Measurements from ENCODE around the gene SLC1A2. TPM values are rescaled to one million over a fixed set of nuclear protein-coding genes. Genes with fewer than 3 reads are reported as not detected.
A peak's percentile ranks its signal among the peaks of the same experiment; 100 is the strongest.

Gene SLC1A2
- total RNA-seq, 1 donor from 2014 or later, result 0.25 TPM

GRCh38 chr11:35304386-35304775 lies 115.0 kb downstream of the SLC1A2 start:
- H3K27me3 Mint-ChIP-seq (ENCODE audit: low read depth, unreplicated experiment), result peaks cover 21% of the 10 kb centered on the region
- peak; percentile 68 for DNase-seq (ENCODE audit: low read depth)
- peaks cover 3% of the 10 kb centered on the region for H3K9me3 Mint-ChIP-seq (ENCODE audit: unreplicated experiment)
- H3K4me1 ChIP-seq (ENCODE audit: insufficient read depth, low read length), result peaks cover 13% of the 10 kb centered on the region
- no peak overlapping the region for H3K4me3 Mint-ChIP-seq (ENCODE audit: unreplicated experiment)
- no peaks in the 10 kb centered on the region for H3K9me3 ChIP-seq (ENCODE audit: insufficient read depth, low read depth, low read length)
- no peaks in the 10 kb centered on the region for H3K27me3 ChIP-seq (ENCODE audit: insufficient read depth, low read length)
- H3K79me2 ChIP-seq (ENCODE audit: insufficient read depth, low read length), result no peaks in the 10 kb centered on the region
- TF ChIP-seq EZH2 (IDR thresholded peaks at IDR 0.05; ENCODE audit: insufficient read depth, low read length) (no peak), CTCF (IDR thresholded peaks at IDR 0.05; ENCODE audit: insufficient read depth, low read depth, low read length) (no peak)
- H2AFZ ChIP-seq (ENCODE audit: low read depth, low read length), result no peak overlapping the region
- no peak overlapping the region for H3K4me3 ChIP-seq (ENCODE audit: insufficient read depth, low read depth, low read length)
- no peaks in the 10 kb centered on the region for H3K36me3 Mint-ChIP-seq (ENCODE audit: low read depth, unreplicated experiment)
- H3K9ac ChIP-seq (ENCODE audit: low read length), result no peak overlapping the region
- H4K20me1 ChIP-seq (ENCODE audit: insufficient read depth, low read length), result no peaks in the 10 kb centered on the region
- H3K36me3 ChIP-seq (ENCODE audit: insufficient read depth, low read length), result no peaks in the 10 kb centered on the region
- peaks cover 3% of the 10 kb centered on the region for H3K4me1 Mint-ChIP-seq (ENCODE audit: low read depth, unreplicated experiment)
- H3K27ac Mint-ChIP-seq (ENCODE audit: unreplicated experiment), result no peak overlapping the region
- peak overlapping the region; percentile 29 for H3K4me2 ChIP-seq (ENCODE audit: low read length)
- no peak for FAIRE-seq
- H3K27ac ChIP-seq (ENCODE audit: low read depth, low read length), result peak overlapping the region; percentile 30

DNA sequence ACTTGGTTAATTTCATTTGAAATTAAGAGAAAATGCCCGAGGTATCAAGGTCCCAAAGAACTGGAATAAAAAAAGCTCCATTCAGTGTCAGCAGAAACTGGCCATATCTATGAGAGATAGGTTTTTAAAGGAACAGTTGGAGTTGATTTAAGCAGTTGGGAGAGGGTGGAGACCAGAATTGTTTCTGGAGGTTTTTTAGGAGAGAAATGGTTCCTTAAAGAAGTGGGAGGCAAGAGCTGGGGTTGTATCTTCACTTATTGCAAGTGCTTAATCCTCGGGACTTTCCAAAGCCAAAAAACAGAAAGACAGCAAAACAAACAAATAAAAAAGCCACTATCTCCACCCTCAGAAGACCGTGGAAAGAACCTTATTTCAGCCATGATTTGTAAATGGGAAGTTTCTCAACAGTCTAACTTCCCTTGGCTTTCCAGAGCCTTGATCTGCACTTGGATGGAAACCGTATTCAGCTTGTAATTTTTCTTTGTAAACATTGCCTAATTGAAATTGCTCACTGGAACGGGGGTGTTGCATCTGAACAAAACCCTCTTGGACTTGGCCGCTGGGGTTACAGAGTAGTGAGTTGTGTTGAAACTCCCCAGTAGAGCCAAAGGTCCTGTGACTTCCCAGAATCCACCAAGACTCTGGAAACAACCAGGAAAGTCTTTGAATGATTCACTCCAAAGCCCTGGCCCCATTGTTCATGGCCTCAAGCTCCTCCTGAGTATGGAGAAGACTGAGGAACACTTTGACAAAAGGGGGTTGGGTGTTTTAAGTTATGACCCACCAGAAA lies 115.6 kb downstream of the SLC1A2 start:
- peaks cover 13% of the 10 kb centered on the region for H3K4me1 ChIP-seq (ENCODE audit: insufficient read depth, low read length)
- H3K27ac ChIP-seq (ENCODE audit: low read depth, low read length), result peak overlapping the region; percentile 30
- no peak overlapping the region for H3K9ac ChIP-seq (ENCODE audit: low read length)
- H2AFZ ChIP-seq (ENCODE audit: low read depth, low read length), result no peak overlapping the region
- H3K79me2 ChIP-seq (ENCODE audit: insufficient read depth, low read length), result no peaks in the 10 kb centered on the region
- TF ChIP-seq CTCF (IDR thresholded peaks at IDR 0.05; ENCODE audit: insufficient read depth, low read depth, low read length) (no peak), EZH2 (IDR thresholded peaks at IDR 0.05; ENCODE audit: insufficient read depth, low read length) (no peak)
- no peak overlapping the region for H3K4me3 ChIP-seq (ENCODE audit: insufficient read depth, low read depth, low read length)
- no peak for FAIRE-seq
- H3K4me2 ChIP-seq (ENCODE audit: low read length), result peak overlapping the region; percentile 29
- no peaks in the 10 kb centered on the region for H4K20me1 ChIP-seq (ENCODE audit: insufficient read depth, low read length)
- Mint-ChIP-seq H3K4me1 (ENCODE audit: low read depth, unreplicated experiment) (peaks cover 3% of the 10 kb centered on the region), H3K27ac (ENCODE audit: unreplicated experiment) (no peak overlapping the region), H3K4me3 (ENCODE audit: unreplicated experiment) (no peak overlapping the region), H3K27me3 (ENCODE audit: low read depth, unreplicated experiment) (peaks cover 17% of the 10 kb centered on the region), H3K9me3 (ENCODE audit: unreplicated experiment) (peaks cover 3% of the 10 kb centered on the region), H3K36me3 (ENCODE audit: low read depth, unreplicated experiment) (no peaks in the 10 kb centered on the region)
- H3K36me3 ChIP-seq (ENCODE audit: insufficient read depth, low read length), result no peaks in the 10 kb centered on the region
- H3K27me3 ChIP-seq (ENCODE audit: insufficient read depth, low read length), result no peaks in the 10 kb centered on the region
- peak; percentile 46 for DNase-seq (ENCODE audit: low read depth)
- no peaks in the 10 kb centered on the region for H3K9me3 ChIP-seq (ENCODE audit: insufficient read depth, low read depth, low read length)

GRCh38 chr11:35302398-35302797 lies 117.0 kb downstream of the SLC1A2 start:
- FAIRE-seq, result no peak
- Histone ChIP-seq H3K36me3 (ENCODE audit: insufficient read depth, low read length) (no peaks in the 10 kb centered on the region), H3K9me3 (ENCODE audit: insufficient read depth, low read depth, low read length) (no peaks in the 10 kb centered on the region), H3K27ac (ENCODE audit: low read depth, low read length) (no peak overlapping the region), H3K4me1 (ENCODE audit: insufficient read depth, low read length) (peaks cover 13% of the 10 kb centered on the region), H3K79me2 (ENCODE audit: insufficient read depth, low read length) (no peaks in the 10 kb centered on the region), H3K27me3 (ENCODE audit: insufficient read depth, low read length) (no peaks in the 10 kb centered on the region), H3K4me2 (ENCODE audit: low read length) (no peak overlapping the region), H2AFZ (ENCODE audit: low read depth, low read length) (no peak overlapping the region), H3K9ac (ENCODE audit: low read length) (no peak overlapping the region), H3K4me3 (ENCODE audit: insufficient read depth, low read depth, low read length) (no peak overlapping the region), H4K20me1 (ENCODE audit: insufficient read depth, low read length) (no peaks in the 10 kb centered on the region)
- H3K4me1 Mint-ChIP-seq (ENCODE audit: low read depth, unreplicated experiment), result peaks cover 3% of the 10 kb centered on the region
- DNase-seq (ENCODE audit: low read depth), result no peak
- H3K27ac Mint-ChIP-seq (ENCODE audit: unreplicated experiment), result no peak overlapping the region
- H3K27me3 Mint-ChIP-seq (ENCODE audit: low read depth, unreplicated experiment), result peaks cover 7% of the 10 kb centered on the region
- H3K9me3 Mint-ChIP-seq (ENCODE audit: unreplicated experiment), result peaks cover 3% of the 10 kb centered on the region
- H3K4me3 Mint-ChIP-seq (ENCODE audit: unreplicated experiment), result no peak overlapping the region
- TF ChIP-seq CTCF (IDR thresholded peaks at IDR 0.05; ENCODE audit: insufficient read depth, low read depth, low read length), result no peak
- no peak for TF ChIP-seq EZH2 (IDR thresholded peaks at IDR 0.05; ENCODE audit: insufficient read depth, low read length)
- no peaks in the 10 kb centered on the region for H3K36me3 Mint-ChIP-seq (ENCODE audit: low read depth, unreplicated experiment)
